H1 (cell line): ENCODE data around the gene NHSL2. TPM values are rescaled to one million over a fixed set of nuclear protein-coding genes. Genes with fewer than 3 reads are reported as not detected.

Source experiments
- ATF3 ChIP-seq: IDR thresholded peaks from 2 replicates; pipeline ENCODE4 v1.6.1; 2011; ENCODE audit warnings: low read depth, mild to moderate bottlenecking, low read length; ENCODE audit not compliant: insufficient read depth
- CHD7 ChIP-seq: fragments of 300-600 bp; sonication (generic); IDR thresholded peaks from 2 replicates; pipeline ENCODE4 v1.7.1; 2012; ENCODE audit warnings: low read length, moderate library complexity, mild to moderate bottlenecking, inconsistent platforms; ENCODE audit not compliant: insufficient replicate concordance
- E2F6 ChIP-seq: IDR thresholded peaks from 2 replicates; pipeline ENCODE4 v1.6.1; 2012; ENCODE audit warnings: inconsistent platforms
- GTF2F1 ChIP-seq: IDR thresholded peaks from 2 replicates; pipeline ENCODE4 v1.6.1; 2012; ENCODE audit warnings: low read depth, low read length, improper control_type of control experiment, borderline replicate concordance
- HDAC2 ChIP-seq, 2 experiments: fragments of 300-600 bp in 1 of 2; sonication (generic) in 1 of 2; IDR thresholded peaks; 2 replicates each; pipeline ENCODE4 v1.6.1; 2011 to 2012; ENCODE audit warnings: low read depth in 2 of 2, low read length in 2 of 2, mild to moderate bottlenecking in 2 of 2, moderate library complexity in 2 of 2, borderline replicate concordance in 1 of 2, inconsistent platforms in 1 of 2
- NANOG ChIP-seq: IDR thresholded peaks from 2 replicates; pipeline ENCODE4 v1.6.1; 2011; ENCODE audit warnings: low read length, low read depth, mild to moderate bottlenecking, inconsistent platforms; ENCODE audit not compliant: insufficient read depth, poor library complexity, severe bottlenecking
- POLR2A ChIP-seq, 2 experiments: IDR thresholded peaks; 1 replicate in 1 of 2; 2 replicates in 1 of 2; pipeline ENCODE4 v1.6.1; 2011; ENCODE audit warnings: low read depth in 2 of 2, low read length in 2 of 2, mild to moderate bottlenecking in 2 of 2; ENCODE audit errors: control extremely low read depth in 1 of 2
- POU5F1 ChIP-seq: IDR thresholded peaks from 2 replicates; pipeline ENCODE4 v1.6.1; 2011; ENCODE audit warnings: low read depth, mild to moderate bottlenecking, low read length, moderate library complexity
- RFX5 ChIP-seq: IDR thresholded peaks from 2 replicates; pipeline ENCODE4 v1.6.1; 2011; ENCODE audit warnings: low read depth, low read length, improper control_type of control experiment, borderline replicate concordance
- SIRT6 ChIP-seq: IDR thresholded peaks from one replicate; pipeline ENCODE4 v1.7.1; 2012; ENCODE audit warnings: low read length, inconsistent platforms
- YY1 ChIP-seq: IDR thresholded peaks from 2 replicates; pipeline ENCODE4 v1.6.1; 2011; ENCODE audit warnings: low read depth, mild to moderate bottlenecking, low read length
- polyA plus RNA-seq, 7 experiments: library from polyadenylated mRNA; depleted of rRNA in 3 of 7; stranded (reverse) in 5 of 7; unstranded in 2 of 7; fragments of >200 nt in 5 of 7; fragments of 200-250 nt in 2 of 7; gene quantifications; 1 replicate in 5 of 7; 2 replicates in 1 of 7; 4 replicates in 1 of 7; pipeline versions ENCODE4 v1.2.1 to v1.2.3, GENCODE V29; 2011 to 2013; ENCODE audit warnings: missing spikeins in 2 of 7, mixed read lengths in 2 of 7
- total RNA-seq: library from RNA; stranded (reverse); fragmentation: NEBNext Ultra II Directional; extraction: Animal tissue kit (Norgen Biotek cat#: 25700); gene quantifications from 2 replicates; pipeline ENCODE4 v1.2.1, GENCODE V29; 2021

Gene NHSL2
- total and polyA plus RNA-seq, 2 of the 8 experiments (the other 6 are each of a cell fraction or from before 2014, with no cell fraction given): 3.7 to 7.2 TPM

- TF ChIP-seq CHD7: no peak
- no peak for TF ChIP-seq ATF3
- TF ChIP-seq E2F6: no peak
- no peak for TF ChIP-seq NANOG
- no peak for TF ChIP-seq YY1
- no peak for TF ChIP-seq POLR2A (IDR thresholded peaks at IDR 0.05; ENCODE audit: control extremely low read depth in 1 of 2, low read depth in 2 of 2, low read length in 2 of 2)
- no peak for TF ChIP-seq GTF2F1
- no peak for TF ChIP-seq POU5F1
- no peak for TF ChIP-seq HDAC2 (IDR thresholded peaks at IDR 0.05; ENCODE audit: borderline replicate concordance in 1 of 2, low read depth in 2 of 2, low read length in 2 of 2)
- no peak for TF ChIP-seq RFX5
- TF ChIP-seq SIRT6: no peak
Observed at GRCh38 chrX:72097098-72097497, 186.5 kb downstream of the NHSL2 start (continued).
